Hindlimb muscle (tissue), 1 donor: ENCODE results near the gene DMXL2. TPM values are rescaled to one million over a fixed set of nuclear protein-coding genes. Genes with fewer than 3 reads are reported as not detected.
"Not testable (repeated sequence)": the region's sequence is repeated elsewhere in the genome, so short reads cannot be mapped to it uniquely, and the experiment has no call there.

Source experiments
- DNase-seq: peaks from one replicate; pipeline ENCODE4 v3.0.0-alpha.2; 2013
- polyA plus RNA-seq: library from polyadenylated mRNA; unstranded; fragments of 120-200 nt; gene quantifications from one replicate; pipeline ENCODE4 v1.2.1, GENCODE V29; 2013; ENCODE audit not compliant: insufficient read length

Gene DMXL2
- polyA plus RNA-seq, 1 donor = 24.0 TPM

DNA sequence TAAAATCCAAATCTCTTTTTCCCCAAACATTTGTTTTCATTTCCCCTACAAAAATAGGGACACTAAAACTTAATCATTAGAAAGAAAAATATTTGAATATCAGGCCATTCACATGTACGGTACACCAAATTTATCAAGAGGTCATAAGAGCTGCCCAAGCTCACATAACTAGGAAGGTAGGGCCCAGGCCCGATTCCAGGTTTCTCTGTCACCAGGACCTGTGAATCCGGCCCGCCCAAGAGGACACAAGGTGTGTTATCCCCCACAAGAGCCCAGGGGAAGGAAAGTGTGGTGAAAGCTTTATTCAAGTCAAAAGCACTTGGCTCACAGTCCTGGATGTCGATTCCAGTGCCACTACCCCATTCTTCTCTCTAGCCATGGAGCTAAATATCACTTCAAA, 130.6 kb downstream of the DMXL2 start:
- no peak for DNase-seq

DNA sequence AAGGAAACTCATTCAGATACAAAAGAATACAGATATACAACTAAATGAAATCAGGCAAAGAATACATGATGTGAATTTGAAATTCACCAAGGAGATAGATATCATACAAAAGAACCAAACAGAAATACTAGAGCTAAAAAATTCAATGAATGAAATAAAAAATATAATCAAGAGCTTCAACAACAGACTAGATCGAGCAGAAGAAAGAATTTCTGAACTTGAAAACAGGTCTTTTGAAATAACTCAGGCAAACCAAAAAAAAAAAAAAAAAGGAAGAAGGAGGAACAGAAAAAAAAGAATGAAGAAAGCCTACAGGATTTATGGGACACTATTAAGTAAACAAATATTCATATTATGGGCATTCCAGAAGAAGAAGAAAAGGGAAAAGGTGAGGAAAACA, 137.8 kb downstream of the DMXL2 start:
- no peak for DNase-seq

GRCh38 chr15:51483985-51484384, 138.6 kb downstream of the DMXL2 start:
- no peak for DNase-seq

DNA sequence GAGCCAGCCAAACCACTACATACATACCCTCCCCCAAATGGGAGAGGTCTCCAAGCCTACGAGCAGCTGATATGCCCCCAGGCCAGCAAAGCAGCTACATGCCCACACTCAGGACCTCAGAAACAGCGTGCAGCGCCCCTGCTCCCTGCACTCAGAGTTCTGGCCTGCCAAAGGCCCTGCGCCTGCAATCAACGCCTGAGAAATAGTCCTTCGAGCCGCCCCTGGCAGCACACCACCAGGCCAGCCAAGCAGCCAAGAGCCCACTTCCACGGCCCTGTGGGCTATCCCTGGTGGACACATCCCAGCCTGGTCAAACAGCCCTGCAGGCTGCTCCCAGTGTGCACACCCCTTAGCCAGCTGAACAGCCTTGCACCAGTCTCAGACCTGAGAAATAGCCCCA, 139.1 kb downstream of the DMXL2 start:
- no peak for DNase-seq

- DNase-seq = no peak
Measured at GRCh38 chr15:51475736-51476135, 146.8 kb downstream of the DMXL2 start.

DNA sequence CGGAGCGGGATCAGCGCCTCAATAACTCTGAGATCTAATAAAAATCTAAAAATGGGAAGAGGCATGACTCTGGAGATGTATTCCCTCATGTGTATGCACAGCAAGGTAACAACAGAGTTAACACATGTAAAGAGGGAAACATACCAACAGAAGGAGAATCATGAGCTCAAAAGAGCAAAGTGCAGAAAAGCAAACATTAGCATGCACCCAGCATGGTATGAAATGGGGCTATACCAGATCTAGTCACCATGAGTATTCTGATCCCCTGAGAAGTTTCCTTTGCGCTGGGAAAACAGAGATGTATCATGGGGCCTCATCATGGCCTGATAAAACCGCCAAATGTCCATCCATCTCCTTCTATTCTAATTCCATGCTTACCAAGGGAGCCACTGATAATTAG, 152.1 kb downstream of the DMXL2 start:
- DNase-seq = no peak

- DNase-seq = no peak
Measured at GRCh38 chr15:51460796-51461195, 161.8 kb downstream of the DMXL2 start.

DNA sequence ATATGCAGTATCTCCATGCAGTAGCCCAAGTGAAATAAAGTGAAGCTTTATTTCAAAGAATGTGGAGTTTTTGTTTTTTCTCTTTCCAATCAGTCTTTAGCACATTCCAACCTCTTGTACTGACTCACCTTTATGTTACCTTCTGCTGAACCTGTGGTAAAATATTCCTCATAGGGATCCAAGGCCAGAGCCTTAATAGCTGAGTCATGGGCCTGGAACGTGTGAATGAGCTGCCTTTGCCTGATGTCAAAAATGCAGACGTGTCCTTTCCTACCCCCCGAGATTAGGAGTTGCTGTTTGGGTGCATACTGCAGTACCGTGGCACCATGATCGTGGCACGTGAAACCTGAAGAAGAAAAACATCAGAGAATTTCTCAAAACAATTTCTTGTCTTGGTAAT, 172.6 kb downstream of the DMXL2 start:
- no peak for DNase-seq

- DNase-seq = no peak
Measured at GRCh38 chr15:51448622-51449399, 173.8 kb downstream of the DMXL2 start.

DNA sequence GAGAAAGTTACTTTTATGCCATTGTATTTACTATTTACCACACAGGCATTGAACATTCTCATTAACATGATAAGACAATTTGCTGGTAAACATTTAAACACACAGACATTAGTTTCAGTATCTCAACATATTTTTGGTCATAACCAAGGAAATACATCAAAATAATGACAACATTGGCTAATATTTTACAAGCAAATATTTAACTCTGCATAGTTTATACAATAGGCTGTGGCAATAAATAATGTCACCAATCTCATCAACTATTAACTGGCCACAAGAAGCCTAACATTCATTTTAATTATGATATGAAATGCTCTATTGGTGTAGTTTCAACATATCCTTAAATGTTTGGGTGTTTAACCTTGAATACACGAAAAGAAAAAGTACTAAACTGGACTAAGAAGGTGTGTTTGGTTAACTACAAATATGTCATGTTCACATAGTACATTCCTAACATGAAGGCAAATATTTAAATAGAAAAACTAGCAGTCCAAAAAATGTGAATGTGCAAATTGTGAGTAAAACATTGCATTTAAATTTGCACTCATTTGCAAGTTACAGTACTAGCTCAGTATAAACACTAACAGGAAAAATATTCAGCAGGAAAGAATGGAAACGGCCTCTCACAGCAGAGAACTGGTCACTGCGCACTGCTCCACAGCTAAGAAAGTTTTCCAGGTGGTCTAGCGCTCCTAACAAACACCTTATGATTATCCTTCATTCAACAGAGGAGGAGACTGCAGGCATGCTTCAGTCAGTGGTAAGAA, 174.5 kb downstream of the DMXL2 start:
- DNase-seq = no peak

DNA sequence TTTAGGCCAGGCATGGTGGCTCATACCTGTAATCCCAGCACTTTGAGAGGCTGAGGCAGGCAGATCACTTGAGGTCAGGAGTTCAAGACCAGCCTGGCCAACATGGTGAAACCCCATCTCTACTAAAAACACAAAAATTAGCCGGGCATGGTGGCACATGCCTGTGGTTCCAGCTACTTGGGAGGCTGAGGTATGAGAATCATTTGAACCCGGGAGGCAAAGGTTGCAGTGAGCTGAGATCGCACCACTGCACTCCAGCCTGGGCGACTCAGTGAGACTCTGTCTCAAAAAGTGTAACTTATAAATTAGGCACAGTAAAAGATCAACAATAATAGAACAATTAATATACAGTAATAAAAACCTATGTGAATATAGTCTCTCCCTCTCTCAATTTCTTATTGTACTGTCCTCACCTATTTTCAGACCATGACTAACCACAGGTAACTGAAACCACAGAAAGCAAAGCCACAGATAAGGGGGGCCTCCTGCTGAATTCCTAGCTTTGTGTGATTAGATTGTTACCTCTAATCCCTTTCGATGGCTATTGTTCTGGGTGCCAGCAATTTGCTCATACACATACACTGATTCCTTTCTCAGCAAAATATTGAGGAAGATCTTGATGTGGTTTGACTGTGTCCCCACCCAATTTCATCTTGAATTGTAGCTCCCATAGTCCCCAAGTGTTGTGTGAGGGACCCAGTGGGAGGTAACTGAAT, 176.4 kb downstream of the DMXL2 start:
- not testable (repeated sequence) for DNase-seq

- no peak for DNase-seq
Measured at GRCh38 chr15:51444807-51445206, 177.8 kb downstream of the DMXL2 start.

DNA sequence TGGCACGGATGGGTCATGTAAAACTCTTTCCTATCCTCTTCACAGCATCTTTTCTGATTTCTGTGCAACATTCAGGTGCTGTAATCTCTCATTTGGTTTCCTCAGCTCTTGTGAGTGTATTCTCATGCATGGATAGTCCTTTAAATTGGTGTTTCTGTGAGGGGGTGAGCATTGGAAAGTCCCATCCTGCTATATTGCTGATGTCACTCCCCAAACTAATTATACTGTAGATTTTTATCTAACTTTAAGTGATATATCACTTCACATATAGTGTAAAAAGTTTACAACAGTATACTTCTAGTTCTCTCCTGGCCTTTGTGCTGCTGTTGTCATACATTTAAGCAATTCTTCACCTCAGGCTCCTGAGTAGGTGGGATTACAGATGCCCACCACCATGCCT, 178.5 kb downstream of the DMXL2 start:
- no peak for DNase-seq

GRCh38 chr15:51443282-51443914, 179.2 kb downstream of the DMXL2 start:
- DNase-seq = no peak

DNA sequence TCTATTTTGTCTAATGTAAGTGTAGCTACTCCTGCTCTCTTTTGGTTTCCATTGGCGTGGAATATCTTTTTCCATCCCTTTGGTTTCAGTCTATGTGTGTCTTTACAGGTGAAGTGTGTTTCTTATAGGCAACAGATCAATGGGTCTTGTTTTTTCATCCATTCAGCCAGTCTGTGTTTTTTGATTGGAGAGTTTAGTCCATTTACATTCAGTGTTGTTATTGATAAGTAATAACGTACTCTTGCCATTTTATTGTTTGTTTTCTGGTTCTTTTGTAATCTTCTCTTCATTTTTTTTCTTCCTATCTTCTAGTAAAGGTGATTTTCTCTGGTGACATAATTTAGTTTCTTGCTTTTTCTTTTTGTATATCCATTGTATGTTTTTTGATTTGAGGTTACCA, 184.0 kb downstream of the DMXL2 start:
- no peak for DNase-seq

- no peak for DNase-seq
Measured at GRCh38 chr15:51425517-51426040, 197.0 kb downstream of the DMXL2 start.

- no peak for DNase-seq
Measured at GRCh38 chr15:51424780-51425179, 197.8 kb downstream of the DMXL2 start.

GRCh38 chr15:51423040-51423439, 199.5 kb downstream of the DMXL2 start:
- DNase-seq = not testable (repeated sequence)

DNA sequence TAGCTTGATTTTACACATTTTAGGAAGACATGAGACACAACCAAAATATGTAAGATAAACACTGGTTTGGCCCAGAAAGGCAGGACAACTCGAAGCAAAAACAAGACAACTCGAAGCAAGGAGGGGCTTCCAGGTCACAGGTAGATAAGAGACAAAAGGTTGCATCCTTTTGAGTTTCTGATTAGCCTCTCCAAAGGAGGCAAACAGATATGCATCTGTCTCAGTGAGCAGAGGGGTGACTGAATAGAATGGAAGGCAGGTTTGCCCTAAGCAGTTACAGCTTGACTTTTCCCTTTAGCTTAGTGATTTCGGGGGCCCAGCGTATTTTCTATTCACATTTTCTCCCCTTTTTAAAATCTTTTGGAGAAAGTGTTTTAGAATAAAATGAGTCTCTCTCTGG, 206.4 kb downstream of the DMXL2 start:
- DNase-seq = no peak

DNA sequence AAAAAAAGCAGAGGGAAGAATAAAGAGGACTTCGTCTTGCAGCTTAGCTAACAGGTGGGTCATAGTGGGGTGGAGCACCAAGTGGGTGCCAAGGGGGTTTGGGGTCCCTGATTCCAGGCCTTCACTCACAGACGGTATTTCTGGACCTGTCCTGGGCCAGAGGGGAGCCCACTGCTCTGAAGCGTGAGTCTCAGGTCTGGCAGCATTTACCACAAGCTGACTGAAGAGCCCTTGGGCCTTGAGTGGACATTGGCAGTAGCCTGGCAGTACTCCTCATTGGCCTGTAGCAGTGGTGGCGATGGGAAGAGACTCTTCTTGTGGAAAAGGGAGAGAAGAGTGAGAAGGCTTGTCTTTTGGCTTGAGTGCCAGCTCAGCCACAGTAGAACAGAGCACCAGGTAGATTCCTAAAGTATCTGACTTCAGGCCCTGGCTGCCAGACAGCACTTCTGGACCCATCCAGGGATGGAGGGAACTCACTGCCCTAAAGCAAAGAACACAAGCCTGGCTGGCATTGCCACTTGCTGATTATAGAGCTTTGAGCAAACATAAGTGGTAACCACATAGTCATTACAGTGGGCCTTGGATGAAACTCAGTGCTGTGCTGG, 208.2 kb downstream of the DMXL2 start:
- no peak for DNase-seq

DNA sequence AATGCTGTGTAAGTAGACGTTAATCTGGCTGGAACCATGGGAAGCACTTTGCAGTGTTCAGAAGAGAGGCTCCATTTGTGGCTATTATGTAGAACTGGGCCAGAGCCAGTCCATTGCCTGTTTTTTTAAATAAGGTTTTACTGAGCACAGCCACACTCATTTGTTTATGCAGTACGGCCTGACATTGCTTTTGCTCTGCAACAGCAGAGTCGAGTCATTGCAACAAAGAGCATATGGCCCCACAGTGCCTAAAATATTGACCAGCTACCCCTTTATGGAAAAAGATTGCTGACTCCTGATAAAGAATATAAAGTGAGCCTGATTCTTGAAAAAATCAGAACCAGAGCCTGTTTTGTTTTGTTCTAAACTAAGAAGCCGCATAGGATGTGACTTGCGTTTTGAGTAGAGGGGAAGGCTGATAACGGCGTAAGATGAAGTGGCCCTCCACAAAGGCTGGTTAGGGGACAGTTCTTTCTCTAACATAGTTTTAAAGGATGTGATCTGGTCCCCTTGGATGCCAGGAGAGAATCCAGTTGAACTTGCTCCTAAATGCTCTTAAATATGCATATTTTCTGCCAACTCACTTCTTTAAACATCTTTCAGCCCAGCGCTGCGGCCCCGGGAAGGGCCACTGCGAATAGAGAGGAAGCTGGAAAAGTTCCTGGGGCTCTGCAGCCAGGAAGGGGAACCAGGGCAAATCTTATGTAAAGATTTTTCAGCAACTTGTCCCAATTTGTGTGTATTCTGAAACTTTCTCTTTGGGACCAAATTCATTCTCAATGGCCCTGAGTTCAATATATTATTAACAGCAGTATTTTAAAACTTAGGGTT, 216.7 kb downstream of the DMXL2 start:
- DNase-seq = no peak
